ENCODE results near the gene SOD1. TPM values are rescaled to one million over a fixed set of nuclear protein-coding genes. Genes with fewer than 3 reads are reported as not detected.
"Not testable (repeated sequence)": the region's sequence is repeated elsewhere in the genome, so short reads cannot be mapped to it uniquely, and the experiment has no call there.

Gene SOD1
- total RNA-seq, 3 donors from 2014 or later (not counting 1 experiment from before 2014, with no cell fraction given): 57.9 to 75.7 (median 64.8) TPM

DNA sequence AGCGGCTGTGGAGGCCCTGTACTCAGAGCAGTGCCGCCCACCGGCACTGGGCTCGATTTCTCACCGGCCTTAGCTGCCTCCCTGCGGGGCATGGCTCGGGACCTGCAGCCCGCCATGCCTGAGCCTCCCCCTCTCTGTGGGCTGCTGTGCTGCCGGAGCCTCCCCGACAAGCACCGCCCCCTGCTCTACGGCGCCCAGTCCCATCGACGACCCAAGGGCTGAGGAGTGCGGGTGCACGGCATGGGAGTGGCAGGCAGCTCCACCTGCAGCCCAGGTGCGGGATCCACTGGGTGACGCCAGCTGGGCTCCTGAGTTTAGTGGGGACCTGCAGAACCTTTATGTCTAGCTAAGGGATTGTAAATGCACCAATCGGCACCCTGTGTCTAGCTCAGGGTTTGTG is 5.2 kb upstream of the SOD1 start:
- Mint-ChIP-seq H3K36me3 (no peaks in the 10 kb centered on the region), H3K9me3 (no peaks in the 10 kb centered on the region), H3K27me3 (ENCODE audit: low read depth in 2 of 2) (no peaks in the 10 kb centered on the region), H3K27ac (no peak overlapping the region), H3K4me3 (peak overlapping the region; percentile 86), H3K4me1 (peaks cover 21 to 22% of the 10 kb centered on the region in 2 donors)
- ATAC-seq (no peak), DNase-seq (no peak)
- Histone ChIP-seq H3K9me3 (ENCODE audit: control insufficient read depth, insufficient read depth, low read length) (no peaks in the 10 kb centered on the region), H3K27ac (ENCODE audit: low read length) (no peak overlapping the region), H3K27me3 (ENCODE audit: control insufficient read depth, insufficient read depth, low read length) (no peaks in the 10 kb centered on the region), H3K36me3 (ENCODE audit: control insufficient read depth, insufficient read depth, low read length) (no peaks in the 10 kb centered on the region), H3K4me3 (ENCODE audit: low read length) (no peak overlapping the region), H3K4me1 (ENCODE audit: control insufficient read depth, insufficient read depth, low read length) (peaks cover 16% of the 10 kb centered on the region)
- intact Hi-C loops (cut with micrococcal nuclease): no loop called here
- WGBS (ENCODE audit: insufficient coverage): 98% methylated on average over 20 of the region's 20 CpGs
- TF ChIP-seq CTCF (IDR thresholded peaks at IDR 0.05): no peak

DNA sequence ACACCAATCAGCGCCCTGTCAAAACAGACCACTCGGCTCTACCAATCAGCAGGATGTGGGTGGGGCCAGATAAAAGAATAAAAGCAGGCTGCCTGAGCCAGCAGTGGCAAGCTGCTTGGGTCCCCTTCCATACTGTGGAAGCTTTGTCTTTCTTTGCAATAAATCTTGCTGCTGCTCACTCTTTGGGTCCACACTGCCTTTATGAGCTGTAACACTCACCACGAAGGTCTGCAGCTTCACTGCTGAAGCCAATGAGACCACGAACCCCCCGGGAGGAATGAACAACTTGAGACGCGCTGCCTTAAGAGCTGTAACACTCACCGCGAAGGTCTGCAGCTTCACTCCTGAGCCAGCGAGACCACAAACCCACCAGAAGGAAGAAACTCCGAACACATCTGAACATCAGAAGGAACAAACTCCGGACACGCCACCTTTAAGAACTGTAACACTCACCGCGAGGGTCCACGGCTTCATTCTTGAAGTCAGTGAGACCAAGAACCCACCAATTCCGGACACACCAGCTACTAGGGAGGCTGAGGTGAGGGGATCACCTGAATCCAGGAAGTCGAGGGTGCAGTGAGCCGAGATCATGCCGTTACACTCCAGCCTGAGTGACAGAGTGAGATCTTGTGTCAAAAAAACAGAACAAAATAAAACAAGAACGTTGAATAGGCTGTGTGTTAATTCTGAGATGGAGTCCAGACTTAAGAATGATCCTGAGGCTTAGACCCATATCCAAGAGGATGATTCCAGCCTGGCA is 4.5 kb upstream of the SOD1 start:
- WGBS (ENCODE audit: insufficient coverage): 17% methylated on average over 17 of the region's 21 CpGs
- H3K36me3 ChIP-seq (ENCODE audit: control insufficient read depth, insufficient read depth, low read length); H3K9me3 ChIP-seq (ENCODE audit: control insufficient read depth, insufficient read depth, low read length); H3K9me3 Mint-ChIP-seq; H3K36me3 Mint-ChIP-seq; intact Hi-C loops (cut with micrococcal nuclease); H3K27me3 Mint-ChIP-seq (ENCODE audit: low read depth in 2 of 2); H3K27me3 ChIP-seq (ENCODE audit: control insufficient read depth, insufficient read depth, low read length); H3K27ac ChIP-seq (ENCODE audit: low read length); ATAC-seq: not testable (repeated sequence)
- peak in 1 of 2 donors; percentile 55 for DNase-seq
- peaks cover 25 to 26% of the 10 kb centered on the region in 2 donors for H3K4me1 Mint-ChIP-seq
- Histone ChIP-seq H3K4me1 (ENCODE audit: control insufficient read depth, insufficient read depth, low read length) (peaks cover 16% of the 10 kb centered on the region), H3K4me3 (ENCODE audit: low read length) (peak overlapping the region; percentile 15)
- peak overlapping the region; percentile 80 to 84 for H3K27ac Mint-ChIP-seq
- H3K4me3 Mint-ChIP-seq: peak overlapping the region; percentile 86

DNA sequence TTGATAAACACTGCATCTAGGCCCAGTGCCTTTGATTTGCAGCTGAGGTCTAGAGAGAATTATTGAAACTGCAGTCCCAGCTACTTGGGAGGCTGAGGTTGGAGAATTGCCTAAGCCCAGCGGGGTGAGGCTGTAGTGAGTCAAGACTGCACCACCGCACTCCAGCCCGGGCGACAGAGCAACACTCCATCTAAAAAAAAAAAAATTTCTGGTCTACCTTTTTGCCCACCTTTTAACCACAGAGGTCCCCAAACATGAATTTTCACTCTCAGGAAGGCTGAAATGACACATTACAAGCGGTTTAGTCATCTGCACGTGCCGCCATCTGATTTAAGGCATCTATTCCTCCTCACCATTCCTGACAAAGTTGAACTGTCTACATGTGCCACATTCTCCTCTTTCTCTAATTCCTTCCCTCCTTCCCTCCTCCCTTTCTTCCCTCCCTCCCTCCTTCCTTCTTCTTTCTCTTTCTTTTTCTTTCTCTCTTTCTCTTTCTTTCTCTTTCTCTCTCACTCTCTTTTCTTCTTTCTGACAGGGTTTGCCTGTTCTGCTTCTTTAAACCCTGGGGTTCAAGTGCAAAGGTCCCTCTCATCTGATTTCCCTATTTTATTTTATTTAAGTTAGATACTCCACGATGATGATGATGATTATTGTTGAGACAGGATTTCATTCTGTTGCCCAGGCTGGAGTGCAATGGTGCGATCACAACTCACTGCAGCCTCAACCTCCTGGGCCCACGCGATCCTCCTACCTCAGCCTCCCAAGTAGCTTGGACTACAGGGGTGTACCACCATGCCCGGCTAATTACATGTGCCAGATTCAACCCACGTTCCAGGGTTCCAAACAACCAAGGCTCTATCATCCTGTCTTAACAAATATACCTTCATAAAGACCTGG is 3.0 kb upstream of the SOD1 start:
- H3K27me3 Mint-ChIP-seq (ENCODE audit: low read depth in 2 of 2): no peaks in the 10 kb centered on the region
- Histone ChIP-seq H3K4me3 (ENCODE audit: low read length) (no peak overlapping the region), H3K27ac (ENCODE audit: low read length) (no peak overlapping the region), H3K4me1 (ENCODE audit: control insufficient read depth, insufficient read depth, low read length) (peaks cover 21% of the 10 kb centered on the region), H3K9me3 (ENCODE audit: control insufficient read depth, insufficient read depth, low read length) (no peaks in the 10 kb centered on the region), H3K36me3 (ENCODE audit: control insufficient read depth, insufficient read depth, low read length) (peaks cover under 1% of the 10 kb centered on the region), H3K27me3 (ENCODE audit: control insufficient read depth, insufficient read depth, low read length) (no peaks in the 10 kb centered on the region)
- no peak for ATAC-seq
- peak overlapping the region in 1 of 2 donors; percentile 19 for H3K27ac Mint-ChIP-seq
- H3K4me1 Mint-ChIP-seq: peaks cover 39 to 40% of the 10 kb centered on the region in 2 donors
- DNase-seq: no peak
- no peak for TF ChIP-seq CTCF (IDR thresholded peaks at IDR 0.05)
- peak overlapping the region; percentile 45 for H3K4me3 Mint-ChIP-seq
- H3K36me3 Mint-ChIP-seq: no peaks in the 10 kb centered on the region
- H3K9me3 Mint-ChIP-seq: no peaks in the 10 kb centered on the region
- intact Hi-C loops (cut with micrococcal nuclease): no loop called here
- WGBS (ENCODE audit: insufficient coverage): 78% methylated on average over 13 of the region's 13 CpGs

DNA sequence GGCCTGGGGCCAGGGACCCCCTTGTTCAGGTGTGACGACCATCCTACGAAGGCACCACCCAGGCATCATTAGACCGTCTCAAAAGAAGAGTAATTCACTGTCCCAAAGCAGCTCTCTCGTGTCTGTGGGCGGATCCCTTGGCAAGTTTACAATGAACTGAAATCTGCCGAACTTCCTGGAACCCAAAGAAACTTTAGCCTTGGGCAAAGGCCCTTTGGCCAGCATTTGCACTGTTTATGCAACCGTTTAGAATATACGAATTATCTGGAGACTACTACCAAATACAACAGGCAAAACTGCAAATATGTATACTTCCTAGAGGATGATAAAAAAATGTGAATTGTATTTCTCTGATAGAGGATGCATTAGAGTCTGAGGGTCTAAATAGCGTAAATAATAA is 1.4 kb upstream of the SOD1 start:
- H3K4me3 Mint-ChIP-seq: no peak overlapping the region

More for the DNA sequence above, 1.4 kb upstream of the SOD1 start:
- 95% methylated on average over 7 of the region's 9 CpGs for WGBS (ENCODE audit: insufficient coverage)
- Mint-ChIP-seq H3K9me3 (no peaks in the 10 kb centered on the region), H3K27ac (no peak overlapping the region), H3K27me3 (ENCODE audit: low read depth in 2 of 2) (no peaks in the 10 kb centered on the region), H3K36me3 (no peaks in the 10 kb centered on the region), H3K4me1 (peaks cover 41 to 50% of the 10 kb centered on the region in 2 donors)
- intact Hi-C loops (cut with micrococcal nuclease): no loop called here
- H3K36me3 ChIP-seq (ENCODE audit: control insufficient read depth, insufficient read depth, low read length): peaks cover 2% of the 10 kb centered on the region
- TF ChIP-seq CTCF (IDR thresholded peaks at IDR 0.05): no peak
- H3K27ac ChIP-seq (ENCODE audit: low read length): no peak overlapping the region
- H3K9me3 ChIP-seq (ENCODE audit: control insufficient read depth, insufficient read depth, low read length): no peaks in the 10 kb centered on the region
- ATAC-seq (no peak), DNase-seq (no peak)
- H3K27me3 ChIP-seq (ENCODE audit: control insufficient read depth, insufficient read depth, low read length): no peaks in the 10 kb centered on the region
- H3K4me1 ChIP-seq (ENCODE audit: control insufficient read depth, insufficient read depth, low read length): peaks cover 21% of the 10 kb centered on the region
- H3K4me3 ChIP-seq (ENCODE audit: low read length): no peak overlapping the region
